NB4 (cell line): ENCODE results near the gene MPG.

Experiments
- MYC ChIP-seq: IDR thresholded peaks from 2 replicates; pipeline ENCODE4 v1.6.1; 2011; ENCODE audit warnings: low read depth, low read length
- POLR2A ChIP-seq: IDR thresholded peaks from 2 replicates; pipeline ENCODE4 v1.6.1; 2011; ENCODE audit warnings: mild to moderate bottlenecking; ENCODE audit not compliant: insufficient read length; ENCODE audit errors: extremely low read depth
- TF ChIP-seq, protein P1 (sequence below): IDR thresholded peaks from one replicate; pipeline ENCODE4 v1.5.1; 2012; ENCODE audit warnings: low read depth, low read length
- TF ChIP-seq, protein P2 (sequence below): IDR thresholded peaks from 2 replicates; pipeline ENCODE4 v1.6.1; 2011; ENCODE audit warnings: low read depth, low read length

DNA sequence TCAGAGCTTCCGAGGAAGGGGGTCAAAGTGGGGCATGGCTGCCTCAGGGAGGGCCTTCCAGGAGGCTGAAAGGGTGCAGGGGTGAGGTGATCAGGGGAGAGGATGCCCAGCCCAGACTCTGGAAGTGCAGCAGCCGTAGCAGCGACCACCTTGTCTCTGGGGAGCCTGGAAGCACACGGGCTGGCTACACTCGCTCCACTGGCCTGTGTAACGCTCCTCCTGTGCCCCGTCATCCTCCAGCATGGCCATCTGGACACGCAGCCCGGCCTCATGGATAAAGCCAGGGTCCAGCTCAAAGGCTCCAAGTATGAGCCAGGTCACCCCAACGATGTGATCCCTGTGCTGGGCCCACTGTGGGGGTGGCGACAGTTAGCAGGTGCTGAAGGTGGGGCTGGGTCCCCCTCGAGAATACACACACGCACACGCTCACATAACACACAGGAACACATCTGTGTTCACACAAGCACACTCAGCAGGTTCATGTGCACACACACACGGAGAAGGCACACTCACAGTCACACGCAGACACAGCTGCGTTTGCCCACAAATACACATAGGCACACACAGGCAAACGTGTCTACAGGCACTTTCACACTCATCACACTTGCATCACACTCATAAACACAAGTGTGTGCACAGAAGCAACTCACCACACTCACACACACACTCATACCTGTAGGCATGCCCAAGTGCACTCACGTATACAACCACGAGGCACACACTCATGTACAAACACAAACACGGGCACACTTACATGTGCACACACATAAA, 44.0 kb upstream of the MPG start:
- TF ChIP-seq, protein P1, sequence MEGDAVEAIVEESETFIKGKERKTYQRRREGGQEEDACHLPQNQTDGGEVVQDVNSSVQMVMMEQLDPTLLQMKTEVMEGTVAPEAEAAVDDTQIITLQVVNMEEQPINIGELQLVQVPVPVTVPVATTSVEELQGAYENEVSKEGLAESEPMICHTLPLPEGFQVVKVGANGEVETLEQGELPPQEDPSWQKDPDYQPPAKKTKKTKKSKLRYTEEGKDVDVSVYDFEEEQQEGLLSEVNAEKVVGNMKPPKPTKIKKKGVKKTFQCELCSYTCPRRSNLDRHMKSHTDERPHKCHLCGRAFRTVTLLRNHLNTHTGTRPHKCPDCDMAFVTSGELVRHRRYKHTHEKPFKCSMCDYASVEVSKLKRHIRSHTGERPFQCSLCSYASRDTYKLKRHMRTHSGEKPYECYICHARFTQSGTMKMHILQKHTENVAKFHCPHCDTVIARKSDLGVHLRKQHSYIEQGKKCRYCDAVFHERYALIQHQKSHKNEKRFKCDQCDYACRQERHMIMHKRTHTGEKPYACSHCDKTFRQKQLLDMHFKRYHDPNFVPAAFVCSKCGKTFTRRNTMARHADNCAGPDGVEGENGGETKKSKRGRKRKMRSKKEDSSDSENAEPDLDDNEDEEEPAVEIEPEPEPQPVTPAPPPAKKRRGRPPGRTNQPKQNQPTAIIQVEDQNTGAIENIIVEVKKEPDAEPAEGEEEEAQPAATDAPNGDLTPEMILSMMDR, result no peak
- TF ChIP-seq POLR2A (no peak), MYC (no peak)
- TF ChIP-seq, protein P2, sequence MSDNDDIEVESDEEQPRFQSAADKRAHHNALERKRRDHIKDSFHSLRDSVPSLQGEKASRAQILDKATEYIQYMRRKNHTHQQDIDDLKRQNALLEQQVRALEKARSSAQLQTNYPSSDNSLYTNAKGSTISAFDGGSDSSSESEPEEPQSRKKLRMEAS, result no peak
